ENCODE data around the gene ZNF830. TPM values are rescaled to one million over a fixed set of nuclear protein-coding genes. Genes with fewer than 3 reads are reported as not detected.

The ZNF830 gene
- total and polyA plus RNA-seq, 2 of the 13 experiments (the other 11 are each of a cell fraction or from before 2014, with no cell fraction given): 6.1 to 19.0 TPM

- CTCF ChIA-PET (ENCODE audit: low intra/inter-chr PET ratio, low total read pairs): no interaction called here
- in situ Hi-C loops (cut with HindIII; ENCODE audit: extremely low pct_ligation_motif_present, low pct_unique_long_range_greater_than_20kb): no loop called here
- no peak for FAIRE-seq
- no peaks in the 10 kb centered on the region for H4K20me1 ChIP-seq (ENCODE audit: insufficient read depth, low read length)
- no TSS peak for BruUV-seq (replicated peaks)
- POLR2A ChIA-PET: no interaction called here
- H3K4me3 ChIP-seq (replicated peaks in 1 of 3; ENCODE audit: insufficient read depth in 1 of 3, low read depth in 2 of 3, low read length in 3 of 3): no peak overlapping the region
- H3K4me1 ChIP-seq (ENCODE audit: insufficient read depth, low read length): peaks cover 2% of the 10 kb centered on the region; the same call in 1 of the 2 replicates
- H2AFZ ChIP-seq (ENCODE audit: low read length): no peak overlapping the region
- no peak for TF ChIP-seq ARHGAP35 (CRISPR knock-in tag; IDR thresholded peaks at IDR 0.05; ENCODE audit: borderline replicate concordance)
- TF ChIP-seq YY1 (IDR thresholded peaks at IDR 0.05; ENCODE audit: insufficient read depth, insufficient replicate concordance, low read depth, low read length): no peak
- no peak for TF ChIP-seq RFX3 (CRISPR knock-in tag; IDR thresholded peaks at IDR 0.05)
- no peak for TF ChIP-seq ZFY (CRISPR knock-in tag; IDR thresholded peaks at IDR 0.05)
- no peak for TF ChIP-seq ZNF572 (CRISPR knock-in tag; IDR thresholded peaks at IDR 0.05)
- no peak for TF ChIP-seq RAD21 (CRISPR knock-in tag; IDR thresholded peaks at IDR 0.05)
- TF ChIP-seq, protein P1, sequence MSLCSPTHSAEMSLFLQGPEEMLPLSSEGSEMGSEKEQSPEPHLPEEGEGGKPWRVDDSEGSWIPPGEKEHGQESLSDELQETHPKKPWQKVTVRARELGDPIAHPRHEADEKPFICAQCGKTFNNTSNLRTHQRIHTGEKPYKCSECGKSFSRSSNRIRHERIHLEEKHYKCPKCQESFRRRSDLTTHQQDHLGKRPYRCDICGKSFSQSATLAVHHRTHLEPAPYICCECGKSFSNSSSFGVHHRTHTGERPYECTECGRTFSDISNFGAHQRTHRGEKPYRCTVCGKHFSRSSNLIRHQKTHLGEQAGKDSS (CRISPR knock-in tag; IDR thresholded peaks at IDR 0.05; ENCODE audit: borderline replicate concordance, low read depth): no peak
- no peak for TF ChIP-seq NCOA2 (CRISPR knock-in tag; IDR thresholded peaks at IDR 0.05)
- TF ChIP-seq AKAP8 (CRISPR knock-in tag; IDR thresholded peaks at IDR 0.05): no peak
- TF ChIP-seq ZMAT5 (CRISPR knock-in tag; IDR thresholded peaks at IDR 0.05; ENCODE audit: borderline replicate concordance, low read depth): no peak
- TF ChIP-seq, protein P2, sequence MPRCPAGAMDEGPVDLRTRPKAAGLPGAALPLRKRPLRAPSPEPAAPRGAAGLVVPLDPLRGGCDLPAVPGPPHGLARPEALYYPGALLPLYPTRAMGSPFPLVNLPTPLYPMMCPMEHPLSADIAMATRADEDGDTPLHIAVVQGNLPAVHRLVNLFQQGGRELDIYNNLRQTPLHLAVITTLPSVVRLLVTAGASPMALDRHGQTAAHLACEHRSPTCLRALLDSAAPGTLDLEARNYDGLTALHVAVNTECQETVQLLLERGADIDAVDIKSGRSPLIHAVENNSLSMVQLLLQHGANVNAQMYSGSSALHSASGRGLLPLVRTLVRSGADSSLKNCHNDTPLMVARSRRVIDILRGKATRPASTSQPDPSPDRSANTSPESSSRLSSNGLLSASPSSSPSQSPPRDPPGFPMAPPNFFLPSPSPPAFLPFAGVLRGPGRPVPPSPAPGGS (CRISPR knock-in tag; IDR thresholded peaks at IDR 0.05): no peak
- H3K27ac ChIP-seq (ENCODE audit: extremely low read length, insufficient read depth, low read length): no peak overlapping the region
- 95% methylated on average over 10 of the region's 10 CpGs for WGBS (ENCODE audit: low lambda C conversion rate)
- ATAC-seq: no peak
- H3K79me2 ChIP-seq (ENCODE audit: insufficient read depth, low read length): peaks cover 2% of the 10 kb centered on the region
- no peak overlapping the region for H3K9ac ChIP-seq (ENCODE audit: insufficient read depth, low read depth, low read length)
- no peak for DNase-seq (ENCODE audit: low spot score)
- intact Hi-C loops (cut with micrococcal nuclease; ENCODE audit: unreplicated experiment): no loop called here
- H3K27me3 ChIP-seq (ENCODE audit: control insufficient read depth in 1 of 2, insufficient read depth in 2 of 2, low read length in 2 of 2): no peaks in the 10 kb centered on the region
- no peaks in the 10 kb centered on the region for H3K9me3 ChIP-seq (ENCODE audit: low read length)
- H3K36me3 ChIP-seq (replicated peaks in 1 of 2; ENCODE audit: control insufficient read depth in 1 of 2, insufficient read depth in 2 of 2, low read length in 2 of 2): peaks cover 13 to 73% of the 10 kb centered on the region in 2 experiments
- no peak overlapping the region for H3K4me2 ChIP-seq (ENCODE audit: low read depth, low read length)
Measured at GRCh38 chr17:34989473-34989872, 28.1 kb downstream of the ZNF830 start.
